GM21528 (cell line): ENCODE data around the gene LRP8.

Experiments
- ATAC-seq: cut with Tn5 transposase; IDR thresholded peaks from one replicate; pipeline ENCODE4 v1.9.1; 2021; ENCODE audit warnings: mild to moderate bottlenecking, moderate library complexity; ENCODE audit not compliant: unreplicated experiment, low FRiP score

LRP8 gene

DNA sequence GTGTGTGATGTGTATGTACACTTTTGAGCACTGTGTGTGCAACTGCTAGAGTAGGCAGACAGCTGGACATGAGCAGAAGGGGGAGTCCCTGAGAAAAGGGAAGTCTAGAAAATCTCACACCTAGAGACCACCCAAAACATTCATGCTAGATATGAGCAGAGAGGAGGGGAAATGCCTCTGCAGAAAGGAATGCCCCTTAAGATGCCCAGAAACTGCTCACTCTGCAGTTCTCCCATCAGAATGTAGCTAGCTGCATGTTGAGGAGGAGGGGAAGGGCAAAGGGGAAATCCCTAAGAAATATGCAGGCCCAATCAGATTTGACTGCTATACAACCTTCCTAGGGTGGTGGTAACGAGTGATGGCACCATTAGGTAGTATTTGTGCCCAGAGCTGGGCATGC lies 57.8 kb downstream of the LRP8 start:
- no peak for ATAC-seq

DNA sequence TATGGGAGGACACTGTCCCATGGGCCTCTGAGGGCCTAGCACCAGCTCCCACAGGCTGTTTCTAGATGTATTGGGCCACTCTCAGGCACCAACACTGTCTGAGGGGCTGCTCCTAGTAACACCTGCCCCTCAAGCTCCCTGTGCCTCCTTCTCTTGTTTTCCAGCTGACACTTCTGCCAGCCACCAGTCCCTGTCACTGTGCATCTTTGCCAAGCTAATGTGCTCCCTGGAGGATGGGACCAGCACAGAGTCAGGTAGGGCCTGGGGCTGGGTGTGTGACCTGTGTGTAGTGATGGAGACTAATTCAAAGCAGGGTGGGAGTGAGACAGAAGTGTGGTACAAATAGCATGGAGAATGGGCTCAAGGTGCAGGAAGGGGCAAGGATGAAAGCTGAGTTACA lies 60.1 kb downstream of the LRP8 start:
- no peak for ATAC-seq

DNA sequence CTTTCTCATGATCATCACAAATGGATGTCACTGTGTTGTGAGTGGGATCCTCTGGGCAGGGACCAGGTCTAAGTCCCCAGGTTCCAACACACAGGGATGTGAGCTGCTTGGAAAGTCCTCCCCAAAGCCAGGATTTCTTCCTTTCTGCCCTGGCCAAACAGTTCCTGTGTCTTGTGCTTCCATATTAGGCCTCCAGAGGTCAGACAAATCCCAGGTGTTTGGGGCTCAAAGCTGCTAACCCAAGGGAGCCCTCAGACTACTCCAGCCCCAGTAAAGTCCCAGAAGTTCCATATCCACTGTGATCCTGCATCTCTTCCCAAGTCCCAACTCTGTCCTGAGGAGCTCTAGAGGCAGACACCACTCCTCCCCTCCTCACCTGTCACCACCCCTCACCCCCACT lies 61.8 kb downstream of the LRP8 start:
- ATAC-seq: no peak

DNA sequence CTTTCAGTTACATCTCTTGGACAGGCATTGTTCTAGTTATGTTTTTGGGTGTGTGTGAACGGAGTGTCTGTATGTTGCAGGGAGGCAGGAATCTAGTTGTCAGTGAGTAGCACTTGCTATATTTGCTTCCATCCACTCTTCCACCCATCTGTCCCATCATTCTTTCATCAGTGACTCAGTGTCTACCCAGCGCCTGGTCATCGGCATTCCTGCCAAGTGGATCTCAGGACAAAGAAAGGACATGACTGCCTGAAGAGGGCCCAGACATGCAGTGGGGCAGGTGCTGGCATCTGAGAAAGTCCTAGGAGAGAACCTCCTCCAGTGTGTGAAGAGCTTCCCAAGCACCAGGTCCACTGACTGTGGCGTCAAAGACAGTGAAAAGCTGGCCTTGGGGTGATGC lies 62.3 kb downstream of the LRP8 start:
- no peak for ATAC-seq

DNA sequence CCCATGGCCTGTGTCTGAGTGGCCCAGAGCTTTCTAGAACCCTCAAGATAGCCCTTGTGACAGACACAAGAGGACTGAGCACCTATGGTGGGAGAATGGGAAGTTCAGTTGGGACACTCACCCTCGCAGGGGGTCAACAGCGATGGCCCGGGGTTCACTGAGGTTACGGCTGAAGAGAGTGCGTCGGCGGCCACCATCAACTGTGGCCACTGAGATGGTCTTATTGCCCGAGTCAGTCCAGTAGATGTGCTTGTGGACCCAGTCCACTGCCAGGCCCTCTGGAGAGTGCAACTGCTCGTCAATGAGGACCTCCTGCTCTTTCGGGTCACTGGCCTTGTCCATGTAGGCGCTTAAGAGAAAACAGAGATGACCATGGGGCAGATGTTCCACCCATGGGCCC lies 63.8 kb downstream of the LRP8 start:
- no peak for ATAC-seq

DNA sequence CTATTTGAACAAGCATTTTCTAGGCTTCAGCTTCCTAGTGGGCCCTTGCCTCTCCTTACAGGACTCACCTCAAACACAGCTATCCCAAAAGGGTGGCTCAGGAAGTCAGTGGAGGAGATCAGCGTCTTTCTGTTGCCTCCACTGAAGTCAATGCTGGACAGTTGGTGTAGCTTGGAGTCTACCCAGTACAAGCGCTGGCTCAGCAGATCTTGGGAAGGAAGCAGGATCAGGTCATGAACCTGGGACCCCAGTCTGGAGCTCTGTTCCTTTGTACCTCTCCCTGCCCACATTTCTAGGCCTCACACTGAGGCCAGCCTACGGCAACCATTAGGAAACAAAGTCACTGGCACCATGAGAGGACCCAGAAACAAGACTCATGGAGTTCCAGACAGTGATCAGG lies 65.9 kb downstream of the LRP8 start:
- ATAC-seq: no peak

DNA sequence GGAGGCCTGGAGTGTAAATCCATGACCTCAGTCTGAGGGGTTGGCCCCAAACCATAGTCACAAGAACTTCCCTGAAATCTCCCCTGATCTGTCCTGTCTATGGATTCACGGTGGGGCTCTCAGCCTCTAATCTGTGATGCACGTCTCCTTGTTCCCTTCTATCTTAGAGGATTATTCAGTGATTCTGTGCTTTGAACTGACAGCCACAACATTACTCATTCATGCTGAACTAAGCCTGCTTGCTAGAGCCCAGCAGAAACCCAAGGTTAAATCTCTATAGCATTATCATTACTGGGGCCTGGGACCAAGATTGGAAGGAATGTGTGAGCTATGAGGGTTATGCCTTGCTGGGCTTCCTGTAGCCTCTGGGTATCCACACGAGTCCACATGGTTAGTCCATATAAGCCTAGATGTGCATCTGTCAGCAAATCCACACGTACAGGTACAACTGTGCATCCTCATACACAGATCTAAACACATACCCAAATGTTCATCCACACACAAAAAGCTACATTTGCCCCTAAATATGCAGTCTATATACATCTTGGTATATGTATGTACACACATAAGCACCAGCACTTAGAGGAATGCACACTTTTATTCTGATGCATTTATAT lies 67.1 kb downstream of the LRP8 start:
- ATAC-seq: no peak

DNA sequence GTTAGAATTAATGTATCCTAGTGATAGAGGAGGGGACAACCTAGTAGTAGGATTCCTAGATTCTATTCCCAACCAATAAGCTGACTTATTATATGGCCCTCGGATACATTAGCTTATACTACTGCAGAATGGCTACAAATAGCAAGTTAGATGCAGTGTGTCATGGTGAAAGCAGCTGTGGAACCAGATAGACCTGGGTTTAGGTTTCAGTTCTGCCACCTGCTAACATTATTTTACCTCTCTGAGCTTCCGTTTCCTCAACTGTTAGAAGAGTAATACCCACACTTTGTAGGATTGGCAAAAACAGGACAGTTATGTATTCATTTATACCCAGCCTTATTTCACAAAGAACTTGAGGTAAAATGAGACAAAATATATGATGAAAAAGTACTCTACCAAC lies 67.9 kb downstream of the LRP8 start:
- peak; percentile 64 for ATAC-seq

DNA sequence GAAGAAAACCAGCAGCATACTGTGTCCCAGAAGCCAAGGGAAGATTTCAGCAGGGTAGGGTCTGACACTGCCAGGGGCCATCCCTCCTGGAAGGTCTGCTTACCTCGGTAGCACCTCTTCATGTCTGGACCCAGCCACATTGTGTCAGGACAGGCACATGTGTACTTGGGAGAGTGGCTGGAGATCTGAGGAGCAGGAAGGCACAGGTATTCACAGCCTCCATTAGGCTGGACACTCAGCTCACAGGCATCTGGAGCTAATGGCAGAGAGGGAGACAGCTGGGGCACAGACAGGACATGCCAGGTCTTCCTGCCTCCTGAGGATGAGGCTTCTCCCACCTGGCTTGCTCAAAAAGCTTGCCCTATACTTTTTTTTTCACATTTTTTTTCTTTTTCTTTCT lies 69.7 kb downstream of the LRP8 start:
- no peak for ATAC-seq

DNA sequence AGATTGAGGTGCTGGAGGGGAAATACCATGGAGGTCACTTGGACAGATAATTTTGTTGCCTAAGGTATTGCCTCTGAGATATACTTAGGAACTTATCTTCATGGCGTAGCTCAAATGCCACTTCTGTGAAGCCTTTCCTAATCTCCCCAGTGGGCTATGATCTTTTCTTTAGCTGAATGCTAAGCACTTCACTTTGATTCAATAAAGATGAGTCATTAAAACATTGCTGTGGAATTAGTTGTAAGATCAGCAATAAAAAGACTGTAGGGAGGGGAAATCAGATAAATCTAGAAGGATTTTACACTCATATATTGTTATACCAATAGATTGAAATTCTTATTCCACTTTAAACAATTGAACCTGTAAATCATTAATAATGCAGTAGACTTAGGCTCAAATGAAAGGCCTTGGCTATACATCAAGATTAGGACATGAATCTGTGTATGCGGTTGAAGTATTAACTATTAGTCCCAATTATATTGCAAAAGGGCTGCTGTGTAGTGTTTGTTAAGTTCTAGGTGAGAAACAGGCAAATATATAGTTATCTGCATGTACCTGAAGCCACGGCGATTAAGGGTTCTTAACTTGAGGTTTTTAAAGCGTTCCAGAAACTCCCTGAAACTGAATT lies 70.3 kb downstream of the LRP8 start:
- ATAC-seq: no peak

DNA sequence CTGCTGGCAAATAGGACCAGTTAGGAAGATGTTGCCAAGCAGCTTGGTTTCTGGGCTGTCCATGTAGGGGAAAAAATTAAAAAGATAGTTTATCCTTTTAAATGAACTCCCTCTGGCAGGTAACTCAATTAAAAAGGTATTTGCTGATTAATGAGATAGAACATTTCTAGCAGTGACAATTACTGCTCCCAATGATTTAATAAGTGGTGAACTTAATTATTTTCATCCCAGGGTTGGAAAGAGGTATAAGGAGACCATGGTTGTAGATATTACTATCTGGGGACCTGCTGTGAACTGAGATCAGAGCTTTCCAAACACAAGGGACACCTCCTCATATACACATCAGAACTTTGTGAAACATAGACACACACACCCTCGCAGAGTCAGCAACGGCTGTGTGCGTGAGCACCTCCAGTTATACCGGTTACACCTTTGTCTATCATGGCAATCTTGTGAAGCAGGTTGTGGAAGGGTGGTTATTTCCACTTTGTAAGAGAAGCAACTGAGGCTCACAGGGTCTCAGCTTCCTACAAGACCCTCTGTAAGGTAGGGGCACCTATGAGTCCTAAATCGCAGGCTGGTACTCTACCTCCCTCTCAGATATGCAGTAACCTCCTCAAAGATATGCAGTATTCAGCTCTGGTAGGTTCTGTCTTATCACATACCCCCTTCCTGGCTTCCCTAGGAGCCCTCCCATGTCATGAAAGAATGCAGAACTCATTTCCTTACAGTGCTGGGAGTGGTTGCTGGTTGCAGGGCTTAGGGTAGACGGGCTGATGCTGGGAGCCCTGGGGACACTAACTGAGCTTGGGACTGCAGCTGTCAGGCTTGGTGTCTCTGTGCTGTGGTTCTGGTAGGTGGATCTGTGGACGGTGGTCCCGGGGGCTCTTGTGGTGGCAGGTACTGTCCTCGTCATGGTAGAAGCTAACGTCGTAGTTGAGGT lies 71.1 kb downstream of the LRP8 start:
- no peak for ATAC-seq

DNA sequence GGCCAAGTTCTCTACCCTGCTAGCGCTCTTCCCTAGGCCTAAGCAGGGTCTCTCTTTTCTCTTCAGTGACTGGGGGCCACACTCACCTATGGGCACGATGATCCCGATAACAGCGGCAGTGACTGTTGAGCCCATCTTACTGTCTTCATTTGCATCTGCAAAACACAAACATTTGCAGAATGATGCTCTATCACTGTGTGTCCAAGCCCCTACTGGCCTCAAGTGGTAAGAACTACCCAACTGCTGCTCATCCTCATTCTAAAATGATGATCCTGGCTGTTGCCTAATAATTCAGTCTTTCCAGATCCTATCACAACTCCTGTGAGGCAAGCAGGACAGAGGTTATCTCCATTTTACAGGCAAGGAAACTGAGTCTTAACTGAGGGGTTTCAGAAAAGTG lies 72.8 kb downstream of the LRP8 start:
- ATAC-seq: no peak

DNA sequence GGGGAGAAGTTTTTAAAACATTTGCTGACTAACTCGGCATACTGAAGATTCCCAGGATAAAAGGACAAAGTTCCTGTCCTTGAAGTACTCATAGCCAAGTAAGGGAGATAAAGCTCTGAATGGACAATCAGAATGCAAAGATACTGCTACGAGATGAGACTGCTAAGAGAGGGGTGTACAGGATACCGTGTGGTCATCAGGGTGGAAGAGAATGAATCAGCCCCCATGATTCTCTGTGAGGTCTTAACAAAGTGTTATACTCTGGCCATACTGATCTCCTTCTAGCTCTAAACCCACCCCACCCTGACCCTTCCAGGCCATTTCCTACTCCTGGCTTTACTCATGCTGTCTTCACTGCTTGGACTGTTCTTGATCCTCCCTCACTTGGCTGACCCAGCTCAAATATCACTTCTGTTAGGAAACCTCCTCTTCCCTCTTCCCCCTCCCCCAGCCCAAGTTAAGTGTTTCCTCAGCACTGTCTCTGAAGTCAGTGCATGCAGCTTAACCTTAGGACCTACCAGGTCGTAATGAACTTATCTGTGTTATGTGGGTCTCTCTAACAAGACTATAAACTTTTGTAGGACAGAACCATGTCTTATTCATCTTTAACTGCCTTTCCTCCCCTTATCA lies 73.7 kb downstream of the LRP8 start:
- no peak for ATAC-seq

DNA sequence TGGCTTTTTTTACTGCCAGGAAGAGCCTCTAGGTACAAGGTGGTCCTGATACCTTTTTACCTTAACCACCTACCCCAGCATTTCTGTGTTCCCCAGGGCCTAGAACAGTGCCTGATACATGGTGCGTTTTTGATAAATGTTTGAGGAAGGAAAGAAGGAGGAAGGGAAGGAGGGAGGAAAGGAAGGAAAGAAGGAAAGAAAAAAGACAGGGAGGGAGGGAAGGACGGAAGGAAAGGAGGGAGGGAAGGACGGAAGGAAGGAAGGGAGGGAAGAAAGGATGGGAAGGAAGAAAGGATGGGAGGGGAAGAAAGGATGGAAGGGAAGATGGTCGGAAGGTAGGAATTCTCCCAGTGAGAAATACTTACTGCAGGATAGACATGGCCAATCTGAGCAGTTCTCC lies 77.5 kb downstream of the LRP8 start:
- ATAC-seq: no peak

DNA sequence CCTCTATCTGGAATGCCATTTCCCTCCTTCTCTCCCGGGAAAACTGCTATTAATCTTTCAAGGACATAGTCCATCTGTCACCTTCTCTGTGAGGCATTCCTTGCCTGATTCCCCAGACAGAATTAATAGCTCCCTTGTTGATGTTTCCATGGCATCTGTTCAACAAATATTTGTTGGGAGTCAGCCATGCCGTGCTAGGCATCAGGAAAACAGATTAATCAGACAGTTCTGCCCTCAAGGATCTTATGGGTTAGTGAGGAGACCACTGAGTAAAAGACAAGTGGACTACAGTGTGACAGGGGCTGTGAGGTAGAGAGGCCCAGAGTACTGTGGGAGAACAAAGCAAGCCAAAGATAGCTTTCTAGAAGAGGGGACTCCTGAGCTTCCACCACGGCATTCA lies 78.2 kb downstream of the LRP8 start:
- ATAC-seq: no peak

DNA sequence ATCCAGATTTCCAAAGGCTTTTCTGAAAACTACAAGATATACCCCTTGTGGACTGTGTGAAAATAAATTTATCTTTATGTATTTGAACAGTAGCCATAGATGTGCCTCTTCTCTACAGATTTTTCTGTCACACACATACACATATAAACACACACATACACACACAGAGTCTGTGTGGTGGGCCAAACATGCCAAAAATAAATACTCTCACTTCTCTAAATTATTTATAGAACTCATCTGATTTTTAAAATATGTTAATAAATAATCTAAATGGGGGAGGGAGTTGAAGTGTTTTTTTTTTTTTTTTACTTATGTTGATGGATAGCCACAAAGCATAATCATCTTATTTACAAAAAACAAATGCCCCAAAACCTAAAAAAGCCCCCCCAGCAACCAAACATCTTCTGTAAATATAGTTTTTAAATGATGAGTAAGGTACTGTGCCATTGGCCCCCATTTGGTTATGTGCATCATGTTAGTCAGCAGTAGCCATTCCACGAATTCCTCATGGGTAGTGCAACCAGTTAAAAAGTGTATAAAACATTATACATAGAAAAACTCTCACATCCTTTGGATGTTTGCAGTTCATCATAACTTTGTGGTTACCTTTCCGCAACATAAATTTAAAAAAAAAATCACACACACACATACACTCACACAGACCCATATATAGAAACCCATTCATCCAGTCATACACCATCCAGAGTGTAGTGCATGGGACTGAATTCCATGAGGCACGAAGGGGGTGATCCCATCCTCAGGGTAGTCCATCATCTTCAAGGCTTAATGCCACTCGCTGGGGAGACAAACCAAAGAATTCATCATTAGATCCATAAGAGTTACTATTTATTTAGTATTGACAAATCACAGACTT lies 81.4 kb downstream of the LRP8 start:
- no peak for ATAC-seq

DNA sequence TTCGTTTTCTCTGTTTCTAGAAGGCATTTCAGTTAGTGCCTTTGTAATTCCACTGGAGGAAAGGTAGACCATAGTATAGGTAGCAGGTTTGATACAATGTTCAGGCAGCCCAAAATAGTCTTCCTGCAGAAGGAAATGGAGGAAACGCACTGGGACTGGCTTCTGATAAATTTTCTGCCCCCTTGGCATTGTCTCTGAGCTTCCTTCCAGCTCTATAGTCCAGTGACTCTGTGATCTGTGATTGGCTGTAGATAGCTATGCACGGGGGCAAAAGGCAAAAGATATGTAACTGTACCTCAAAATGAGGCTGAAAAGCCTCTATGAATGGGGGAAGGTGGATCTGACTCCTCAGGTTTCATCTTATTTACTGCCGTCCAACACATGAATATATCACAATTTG lies 83.7 kb downstream of the LRP8 start:
- ATAC-seq: no peak

DNA sequence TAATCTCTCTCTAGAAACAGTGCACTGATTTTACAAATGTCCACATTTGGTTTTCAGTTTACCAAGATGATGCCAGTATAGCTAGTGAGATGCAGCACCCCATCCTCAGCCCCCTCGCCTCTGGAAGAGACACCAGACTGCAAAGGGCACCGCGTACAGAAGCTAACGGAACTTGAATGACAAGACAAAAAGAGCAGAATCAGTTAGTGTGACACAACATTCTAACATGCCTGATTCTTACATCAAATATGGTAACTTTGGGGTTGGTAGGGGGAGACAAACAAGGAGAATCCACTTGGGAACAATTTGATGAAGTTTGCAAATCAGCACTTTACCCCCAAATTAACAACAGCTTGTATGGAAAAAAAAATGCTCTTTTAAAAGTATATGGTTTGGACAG lies 85.5 kb downstream of the LRP8 start:
- no peak for ATAC-seq

DNA sequence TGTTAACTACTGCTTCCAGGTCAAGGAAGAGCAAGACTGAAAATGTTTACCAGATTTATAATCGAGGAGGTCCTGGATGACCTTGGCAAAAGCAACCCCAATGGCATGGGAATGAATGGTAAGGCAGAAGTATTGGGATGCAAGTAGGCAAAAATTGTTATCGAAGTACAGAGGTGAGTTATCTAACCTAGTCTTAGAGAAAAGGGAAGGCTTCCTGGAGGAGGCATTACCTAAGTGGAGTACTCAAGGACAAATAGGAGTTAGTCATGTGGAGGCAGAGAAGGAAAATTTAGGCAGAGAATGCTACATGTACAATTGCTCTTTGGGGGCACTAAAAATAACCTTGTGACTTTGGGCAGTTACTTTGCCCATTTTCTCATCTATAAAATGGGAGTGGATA lies 86.0 kb downstream of the LRP8 start:
- no peak for ATAC-seq
